GM12891 (cell line): ENCODE measurements around the gene TCTN3.

Experiments
- POLR2A ChIP-seq: IDR thresholded peaks from 2 replicates; pipeline ENCODE4 v1.6.1; 2011; ENCODE audit warnings: low read depth, low read length, control low read depth
- TAF1 ChIP-seq: IDR thresholded peaks from 2 replicates; pipeline ENCODE4 v1.6.1; 2011; ENCODE audit warnings: low read depth, low read length, control low read depth

- TF ChIP-seq POLR2A (no peak), TAF1 (no peak)
Measured at GRCh38 chr10:95706990-95707389, 13.3 kb upstream of the TCTN3 start.
